Liver (tissue), 9 donors: Measurements from ENCODE around the gene TRIO. TPM values are rescaled to one million over a fixed set of nuclear protein-coding genes. Genes with fewer than 3 reads are reported as not detected.

Experiments used
- DNase-seq: peaks from one replicate; pipeline ENCODE4 v3.0.0-alpha.2; 2017; ENCODE audit warnings: low spot score
- H3K27ac ChIP-seq, 2 donors: one replicate each; pipeline ENCODE4 v1.7.0; 2013; ENCODE audit warnings: inconsistent platforms in 2 of 2, low read length in 2 of 2, control low read depth in 1 of 2, low read depth in 1 of 2, mild to moderate bottlenecking in 1 of 2
- H3K27me3 ChIP-seq, 4 donors: one replicate each; pipeline versions ENCODE4 v1.6.1 to v1.7.0; 2013; ENCODE audit warnings: low read length in 3 of 4, inconsistent platforms in 1 of 4, mild to moderate bottlenecking in 1 of 4, moderate library complexity in 1 of 4; ENCODE audit not compliant: control insufficient read depth in 4 of 4, insufficient read depth in 4 of 4
- H3K36me3 ChIP-seq, 4 donors: one replicate each; pipeline versions ENCODE4 v1.6.1 to v1.7.0; 2013; ENCODE audit warnings: low read length in 3 of 4, mild to moderate bottlenecking in 3 of 4, low read depth in 1 of 4, moderate library complexity in 1 of 4; ENCODE audit not compliant: control insufficient read depth in 4 of 4, insufficient read depth in 3 of 4
- H3K4me1 ChIP-seq, 4 donors: one replicate each; pipeline versions ENCODE4 v1.6.1 to v1.7.0; 2013; ENCODE audit warnings: low read length in 3 of 4, mild to moderate bottlenecking in 3 of 4, moderate library complexity in 1 of 4; ENCODE audit not compliant: control insufficient read depth in 4 of 4, insufficient read depth in 4 of 4
- H3K4me3 ChIP-seq, 3 donors: one replicate each; pipeline versions ENCODE4 v1.6.1 to v1.7.0; 2013; ENCODE audit warnings: low read length in 3 of 3, control low read depth in 1 of 3, low read depth in 1 of 3, mild to moderate bottlenecking in 1 of 3
- H3K9ac ChIP-seq, 2 donors: one replicate each; pipeline ENCODE4 v1.7.0; 2013; ENCODE audit warnings: low read length in 2 of 2, mild to moderate bottlenecking in 2 of 2, moderate library complexity in 2 of 2, control low read depth in 1 of 2, low read depth in 1 of 2
- H3K9me3 ChIP-seq, 4 donors: one replicate each; pipeline versions ENCODE4 v1.6.1 to v1.7.0; 2013; ENCODE audit warnings: low read length in 3 of 4; ENCODE audit not compliant: control insufficient read depth in 4 of 4
- EGR1 ChIP-seq, 2 donors: IDR thresholded peaks; 2 replicates each; pipeline ENCODE4 v1.6.1; 2016 to 2018; ENCODE audit warnings: antibody characterized with exemption in 2 of 2, low read depth in 2 of 2
- FOXA1 ChIP-seq: IDR thresholded peaks from 2 replicates; pipeline ENCODE4 v1.6.1; 2016; ENCODE audit warnings: antibody characterized with exemption
- FOXA2 ChIP-seq: IDR thresholded peaks from 2 replicates; pipeline ENCODE4 v1.6.1; 2016; ENCODE audit warnings: antibody characterized with exemption
- GABPA ChIP-seq, 2 donors: IDR thresholded peaks in 1 of 2; conservative IDR thresholded peaks in 1 of 2; 2 replicates each; pipeline ENCODE4 v1.6.1; 2016; ENCODE audit warnings: antibody characterized with exemption in 2 of 2, mild to moderate bottlenecking in 1 of 2, moderate library complexity in 1 of 2
- HNF4A ChIP-seq, 2 donors: conservative IDR thresholded peaks; 2 replicates each; pipeline ENCODE4 v1.6.1; 2016; ENCODE audit warnings: antibody characterized with exemption in 2 of 2, mild to moderate bottlenecking in 2 of 2
- JUND ChIP-seq, 2 donors: IDR thresholded peaks; 2 replicates each; pipeline ENCODE4 v1.6.1; 2016; ENCODE audit warnings: antibody characterized with exemption in 2 of 2
- NR2F2 ChIP-seq: IDR thresholded peaks from 2 replicates; pipeline ENCODE4 v1.6.1; 2016; ENCODE audit warnings: antibody characterized with exemption
- RAD21 ChIP-seq, 2 donors: IDR thresholded peaks; 2 replicates each; pipeline ENCODE4 v1.6.1; 2016; ENCODE audit warnings: antibody characterized with exemption in 2 of 2, mild to moderate bottlenecking in 2 of 2
- RXRA ChIP-seq, 2 donors: IDR thresholded peaks; 2 replicates each; pipeline ENCODE4 v1.6.1; 2017 to 2018; ENCODE audit warnings: antibody characterized with exemption in 2 of 2, mild to moderate bottlenecking in 1 of 2
- SP1 ChIP-seq: IDR thresholded peaks from 2 replicates; pipeline ENCODE4 v1.6.1; 2018; ENCODE audit warnings: antibody characterized with exemption, mild to moderate bottlenecking
- TAF1 ChIP-seq: conservative IDR thresholded peaks from 2 replicates; pipeline ENCODE4 v1.6.1; 2016; ENCODE audit warnings: antibody characterized with exemption, mild to moderate bottlenecking
- YY1 ChIP-seq: IDR thresholded peaks from 2 replicates; pipeline ENCODE4 v1.6.1; 2016; ENCODE audit warnings: antibody characterized with exemption, mild to moderate bottlenecking
- WGBS: extraction: QIAGEN DNeasy Blood & Tissue Kit; methylation state at CpG from one replicate; pipeline ENCODE4 v1.1.7; 2013; 5-methylcytosine and 5-hydroxymethylcytosine counted together
- polyA plus RNA-seq, 2 donors: library from polyadenylated mRNA; stranded (reverse) in 1 of 2; unstranded in 1 of 2; fragments of 200-250 nt in 1 of 2; fragments of >200 nt in 1 of 2; fragmentation: Nextera tagmentation in 1 of 2; extraction: Ambion mirVana in 1 of 2; gene quantifications; one replicate each; pipeline versions ENCODE4 v1.2.1 to v1.2.3, GENCODE V29; 2013 to 2015
- total RNA-seq, 2 donors: library from RNA; depleted of rRNA; stranded (reverse); fragments of >200 nt; gene quantifications; one replicate each; pipeline ENCODE4 v1.2.3, GENCODE V29; 2014
- TF ChIP-seq, protein P1 (sequence below): IDR thresholded peaks from 2 replicates; pipeline ENCODE4 v1.6.1; 2016; ENCODE audit warnings: antibody characterized with exemption
- TF ChIP-seq, protein P2 (sequence below): fragments of 150-350 bp; IDR thresholded peaks from 2 replicates; pipeline ENCODE4 v1.5.1; 2017; ENCODE audit warnings: improper control_type of control experiment, low read depth, low read length; ENCODE audit not compliant: missing input control
- TF ChIP-seq, protein P3 (sequence below): IDR thresholded peaks from 2 replicates; pipeline ENCODE4 v1.6.1; 2016; ENCODE audit warnings: antibody characterized with exemption, mild to moderate bottlenecking
- TF ChIP-seq, protein P4 (sequence below): IDR thresholded peaks from 2 replicates; pipeline ENCODE4 v1.6.1; 2016; ENCODE audit warnings: antibody characterized with exemption
- TF ChIP-seq, protein P5 (sequence below): IDR thresholded peaks from 2 replicates; pipeline ENCODE4 v1.6.1; 2016; ENCODE audit warnings: antibody characterized with exemption
- donor health status: healthy.
- donor health status: healthy.
- donor health status: healthy.
- donor health status: healthy.
- donor health status: healthy.

The TRIO gene
- total and polyA plus RNA-seq, 4 donors = 8.5 to 86.2 (median 16.0) TPM

DNA sequence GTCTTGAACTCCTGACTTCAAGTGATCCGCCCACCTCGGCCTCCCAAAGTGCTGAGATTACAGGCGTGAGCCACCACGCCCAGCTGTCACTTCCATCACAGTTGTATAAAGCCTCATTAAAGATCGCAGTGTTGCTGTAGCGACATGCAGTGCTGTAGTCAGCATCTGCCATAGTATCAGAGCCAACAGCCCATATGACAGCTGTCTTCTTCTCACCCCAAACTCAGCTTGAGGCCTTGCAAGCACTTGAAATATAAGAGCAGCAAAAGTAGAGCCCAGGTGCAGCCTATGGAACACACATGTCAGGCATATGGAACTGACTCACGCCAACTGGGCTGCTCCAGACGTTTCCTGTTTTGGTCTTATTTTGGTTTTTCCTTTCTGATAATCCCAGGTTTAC is 167.8 kb downstream of the TRIO start:
- peaks cover 7 to 20% (median 9%) of the 10 kb centered on the region in 4 donors for H3K36me3 ChIP-seq
- no peak overlapping the region for H3K4me3 ChIP-seq
- no peak overlapping the region for H3K9ac ChIP-seq
- no peaks in the 10 kb centered on the region for H3K9me3 ChIP-seq
- H3K27ac ChIP-seq = no peak overlapping the region
- TF ChIP-seq, protein P1, sequence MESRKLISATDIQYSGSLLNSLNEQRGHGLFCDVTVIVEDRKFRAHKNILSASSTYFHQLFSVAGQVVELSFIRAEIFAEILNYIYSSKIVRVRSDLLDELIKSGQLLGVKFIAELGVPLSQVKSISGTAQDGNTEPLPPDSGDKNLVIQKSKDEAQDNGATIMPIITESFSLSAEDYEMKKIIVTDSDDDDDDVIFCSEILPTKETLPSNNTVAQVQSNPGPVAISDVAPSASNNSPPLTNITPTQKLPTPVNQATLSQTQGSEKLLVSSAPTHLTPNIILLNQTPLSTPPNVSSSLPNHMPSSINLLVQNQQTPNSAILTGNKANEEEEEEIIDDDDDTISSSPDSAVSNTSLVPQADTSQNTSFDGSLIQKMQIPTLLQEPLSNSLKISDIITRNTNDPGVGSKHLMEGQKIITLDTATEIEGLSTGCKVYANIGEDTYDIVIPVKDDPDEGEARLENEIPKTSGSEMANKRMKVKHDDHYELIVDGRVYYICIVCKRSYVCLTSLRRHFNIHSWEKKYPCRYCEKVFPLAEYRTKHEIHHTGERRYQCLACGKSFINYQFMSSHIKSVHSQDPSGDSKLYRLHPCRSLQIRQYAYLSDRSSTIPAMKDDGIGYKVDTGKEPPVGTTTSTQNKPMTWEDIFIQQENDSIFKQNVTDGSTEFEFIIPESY = no peak
- TF ChIP-seq YY1 = no peak
- TF ChIP-seq HNF4A (conservative IDR thresholded peaks at IDR 0.05) = no peak
- TF ChIP-seq EGR1 (IDR thresholded peaks at IDR 0.05; ENCODE audit: low read depth in 2 of 2) = no peak
- TF ChIP-seq, protein P2, sequence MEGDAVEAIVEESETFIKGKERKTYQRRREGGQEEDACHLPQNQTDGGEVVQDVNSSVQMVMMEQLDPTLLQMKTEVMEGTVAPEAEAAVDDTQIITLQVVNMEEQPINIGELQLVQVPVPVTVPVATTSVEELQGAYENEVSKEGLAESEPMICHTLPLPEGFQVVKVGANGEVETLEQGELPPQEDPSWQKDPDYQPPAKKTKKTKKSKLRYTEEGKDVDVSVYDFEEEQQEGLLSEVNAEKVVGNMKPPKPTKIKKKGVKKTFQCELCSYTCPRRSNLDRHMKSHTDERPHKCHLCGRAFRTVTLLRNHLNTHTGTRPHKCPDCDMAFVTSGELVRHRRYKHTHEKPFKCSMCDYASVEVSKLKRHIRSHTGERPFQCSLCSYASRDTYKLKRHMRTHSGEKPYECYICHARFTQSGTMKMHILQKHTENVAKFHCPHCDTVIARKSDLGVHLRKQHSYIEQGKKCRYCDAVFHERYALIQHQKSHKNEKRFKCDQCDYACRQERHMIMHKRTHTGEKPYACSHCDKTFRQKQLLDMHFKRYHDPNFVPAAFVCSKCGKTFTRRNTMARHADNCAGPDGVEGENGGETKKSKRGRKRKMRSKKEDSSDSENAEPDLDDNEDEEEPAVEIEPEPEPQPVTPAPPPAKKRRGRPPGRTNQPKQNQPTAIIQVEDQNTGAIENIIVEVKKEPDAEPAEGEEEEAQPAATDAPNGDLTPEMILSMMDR = no peak
- no peak for TF ChIP-seq GABPA (IDR thresholded peaks at IDR 0.05 in 1 of 2, conservative IDR thresholded peaks at IDR 0.05 in 1 of 2)
- TF ChIP-seq JUND (IDR thresholded peaks at IDR 0.05) = no peak
- TF ChIP-seq FOXA2 = no peak
- TF ChIP-seq TAF1 = no peak
- TF ChIP-seq, protein P3, sequence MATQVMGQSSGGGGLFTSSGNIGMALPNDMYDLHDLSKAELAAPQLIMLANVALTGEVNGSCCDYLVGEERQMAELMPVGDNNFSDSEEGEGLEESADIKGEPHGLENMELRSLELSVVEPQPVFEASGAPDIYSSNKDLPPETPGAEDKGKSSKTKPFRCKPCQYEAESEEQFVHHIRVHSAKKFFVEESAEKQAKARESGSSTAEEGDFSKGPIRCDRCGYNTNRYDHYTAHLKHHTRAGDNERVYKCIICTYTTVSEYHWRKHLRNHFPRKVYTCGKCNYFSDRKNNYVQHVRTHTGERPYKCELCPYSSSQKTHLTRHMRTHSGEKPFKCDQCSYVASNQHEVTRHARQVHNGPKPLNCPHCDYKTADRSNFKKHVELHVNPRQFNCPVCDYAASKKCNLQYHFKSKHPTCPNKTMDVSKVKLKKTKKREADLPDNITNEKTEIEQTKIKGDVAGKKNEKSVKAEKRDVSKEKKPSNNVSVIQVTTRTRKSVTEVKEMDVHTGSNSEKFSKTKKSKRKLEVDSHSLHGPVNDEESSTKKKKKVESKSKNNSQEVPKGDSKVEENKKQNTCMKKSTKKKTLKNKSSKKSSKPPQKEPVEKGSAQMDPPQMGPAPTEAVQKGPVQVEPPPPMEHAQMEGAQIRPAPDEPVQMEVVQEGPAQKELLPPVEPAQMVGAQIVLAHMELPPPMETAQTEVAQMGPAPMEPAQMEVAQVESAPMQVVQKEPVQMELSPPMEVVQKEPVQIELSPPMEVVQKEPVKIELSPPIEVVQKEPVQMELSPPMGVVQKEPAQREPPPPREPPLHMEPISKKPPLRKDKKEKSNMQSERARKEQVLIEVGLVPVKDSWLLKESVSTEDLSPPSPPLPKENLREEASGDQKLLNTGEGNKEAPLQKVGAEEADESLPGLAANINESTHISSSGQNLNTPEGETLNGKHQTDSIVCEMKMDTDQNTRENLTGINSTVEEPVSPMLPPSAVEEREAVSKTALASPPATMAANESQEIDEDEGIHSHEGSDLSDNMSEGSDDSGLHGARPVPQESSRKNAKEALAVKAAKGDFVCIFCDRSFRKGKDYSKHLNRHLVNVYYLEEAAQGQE = no peak
- no peak for TF ChIP-seq NR2F2
- TF ChIP-seq SP1 = no peak
- TF ChIP-seq FOXA1 = no peak
- TF ChIP-seq, protein P4, sequence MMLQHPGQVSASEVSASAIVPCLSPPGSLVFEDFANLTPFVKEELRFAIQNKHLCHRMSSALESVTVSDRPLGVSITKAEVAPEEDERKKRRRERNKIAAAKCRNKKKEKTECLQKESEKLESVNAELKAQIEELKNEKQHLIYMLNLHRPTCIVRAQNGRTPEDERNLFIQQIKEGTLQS = no peak
- no peak for TF ChIP-seq RAD21 (IDR thresholded peaks at IDR 0.05)
- TF ChIP-seq, protein P5, sequence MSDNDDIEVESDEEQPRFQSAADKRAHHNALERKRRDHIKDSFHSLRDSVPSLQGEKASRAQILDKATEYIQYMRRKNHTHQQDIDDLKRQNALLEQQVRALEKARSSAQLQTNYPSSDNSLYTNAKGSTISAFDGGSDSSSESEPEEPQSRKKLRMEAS = no peak
- no peak for TF ChIP-seq RXRA (IDR thresholded peaks at IDR 0.05)
- H3K27me3 ChIP-seq = no peaks in the 10 kb centered on the region
- H3K4me1 ChIP-seq = no peaks in the 10 kb centered on the region
- DNase-seq = no peak
- WGBS = 95% methylated on average over 8 of the region's 8 CpGs
